Fibroblast of villous mesenchyme (primary cell): Measurements from ENCODE around the gene ANKRD61. TPM values are rescaled to one million over a fixed set of nuclear protein-coding genes. Genes with fewer than 3 reads are reported as not detected.
"Not testable (repeated sequence)": the region's sequence is repeated elsewhere in the genome, so short reads cannot be mapped to it uniquely, and the experiment has no call there.

Experiments
- DNase-seq: peaks from one replicate; pipeline ENCODE4 v3.0.0-alpha.2; 2010; ENCODE audit warnings: low read depth
- H3K4me3 ChIP-seq: 2 replicates; pipeline ENCODE4 v1.5.1; 2011; ENCODE audit warnings: low read depth, mild to moderate bottlenecking, low read length
- total RNA-seq: library from RNA; depleted of rRNA; stranded (reverse); fragments of >200 nt; gene quantifications from 2 replicates; pipeline ENCODE4 v1.2.3, GENCODE V29; 2012
- TF ChIP-seq, protein P1 (sequence below): IDR thresholded peaks from 2 replicates; pipeline ENCODE4 v1.5.1; 2012; ENCODE audit warnings: low read depth, mild to moderate bottlenecking, low read length; ENCODE audit not compliant: insufficient read depth

The ANKRD61 gene
- total RNA-seq, 1 donor, result not detected

DNA sequence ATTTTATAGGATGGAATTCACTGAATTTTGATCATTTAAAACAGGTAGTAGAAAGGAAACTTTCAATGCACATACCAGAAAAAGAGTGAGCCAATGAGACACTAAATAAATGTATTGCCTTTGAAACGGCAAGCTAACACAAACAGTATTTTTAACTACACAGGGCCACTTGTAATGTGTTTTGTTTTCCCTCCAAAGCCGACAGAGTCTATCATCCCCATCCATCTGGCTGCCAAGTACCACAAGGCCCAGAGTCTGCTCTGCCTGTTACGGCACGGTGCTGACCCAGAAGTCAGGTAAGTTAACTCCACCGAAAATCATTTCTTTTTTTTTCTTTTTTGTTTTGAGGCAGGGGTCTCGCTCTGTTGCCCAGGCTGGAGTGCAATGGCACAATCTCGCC, 1.5 kb downstream of the ANKRD61 start:
- no peak for DNase-seq
- TF ChIP-seq, protein P1, sequence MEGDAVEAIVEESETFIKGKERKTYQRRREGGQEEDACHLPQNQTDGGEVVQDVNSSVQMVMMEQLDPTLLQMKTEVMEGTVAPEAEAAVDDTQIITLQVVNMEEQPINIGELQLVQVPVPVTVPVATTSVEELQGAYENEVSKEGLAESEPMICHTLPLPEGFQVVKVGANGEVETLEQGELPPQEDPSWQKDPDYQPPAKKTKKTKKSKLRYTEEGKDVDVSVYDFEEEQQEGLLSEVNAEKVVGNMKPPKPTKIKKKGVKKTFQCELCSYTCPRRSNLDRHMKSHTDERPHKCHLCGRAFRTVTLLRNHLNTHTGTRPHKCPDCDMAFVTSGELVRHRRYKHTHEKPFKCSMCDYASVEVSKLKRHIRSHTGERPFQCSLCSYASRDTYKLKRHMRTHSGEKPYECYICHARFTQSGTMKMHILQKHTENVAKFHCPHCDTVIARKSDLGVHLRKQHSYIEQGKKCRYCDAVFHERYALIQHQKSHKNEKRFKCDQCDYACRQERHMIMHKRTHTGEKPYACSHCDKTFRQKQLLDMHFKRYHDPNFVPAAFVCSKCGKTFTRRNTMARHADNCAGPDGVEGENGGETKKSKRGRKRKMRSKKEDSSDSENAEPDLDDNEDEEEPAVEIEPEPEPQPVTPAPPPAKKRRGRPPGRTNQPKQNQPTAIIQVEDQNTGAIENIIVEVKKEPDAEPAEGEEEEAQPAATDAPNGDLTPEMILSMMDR, result no peak
- no peak overlapping the region for H3K4me3 ChIP-seq

DNA sequence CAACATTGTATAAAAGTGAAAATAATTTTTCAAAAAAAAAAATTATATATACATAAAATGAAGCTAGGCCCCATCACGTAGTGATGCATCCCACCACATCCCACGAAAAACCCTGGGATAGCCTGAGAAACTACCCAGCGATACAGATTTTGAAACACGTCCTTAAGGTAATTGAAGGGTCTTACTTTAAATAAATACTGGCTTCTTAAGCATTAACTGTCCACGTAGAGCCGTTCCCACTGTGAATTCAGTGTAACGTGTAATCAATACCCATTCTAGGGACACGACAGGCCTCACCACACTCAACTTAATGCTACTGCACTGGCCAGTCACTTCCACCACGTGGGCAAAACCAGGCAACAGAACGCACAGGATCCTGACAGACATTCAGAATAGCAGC, 4.0 kb downstream of the ANKRD61 start:
- H3K4me3 ChIP-seq, result no peak overlapping the region
- no peak for DNase-seq
- TF ChIP-seq, protein P1, result no peak

- DNase-seq, result no peak
- TF ChIP-seq, protein P1, result no peak
- no peak overlapping the region for H3K4me3 ChIP-seq
These were observed 4.5 kb downstream of the ANKRD61 start for GRCh38 chr7:6035686-6036085.

DNA sequence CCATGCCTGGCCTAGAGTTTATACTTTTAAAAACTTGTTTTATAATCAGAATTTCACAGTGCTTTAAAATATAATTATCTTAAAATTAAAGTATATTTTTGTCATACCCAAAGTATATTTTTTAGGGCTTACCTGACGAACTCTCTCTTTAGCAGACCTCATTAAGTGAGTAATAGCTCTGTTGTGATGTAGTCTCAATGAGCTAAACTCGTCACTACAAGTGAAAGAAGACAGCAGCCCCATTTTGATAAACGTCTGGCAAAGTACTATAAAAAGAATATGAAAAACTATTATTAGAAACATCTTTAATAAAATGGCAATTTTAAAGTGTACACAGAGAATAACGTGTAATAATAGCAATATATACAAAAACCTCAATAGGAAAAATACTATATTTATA, 18.6 kb downstream of the ANKRD61 start:
- TF ChIP-seq, protein P1, result no peak
- no peak overlapping the region for H3K4me3 ChIP-seq
- DNase-seq, result no peak

GRCh38 chr7:6051185-6051584, 20.0 kb downstream of the ANKRD61 start:
- H3K4me3 ChIP-seq, DNase-seq: not testable (repeated sequence)

DNA sequence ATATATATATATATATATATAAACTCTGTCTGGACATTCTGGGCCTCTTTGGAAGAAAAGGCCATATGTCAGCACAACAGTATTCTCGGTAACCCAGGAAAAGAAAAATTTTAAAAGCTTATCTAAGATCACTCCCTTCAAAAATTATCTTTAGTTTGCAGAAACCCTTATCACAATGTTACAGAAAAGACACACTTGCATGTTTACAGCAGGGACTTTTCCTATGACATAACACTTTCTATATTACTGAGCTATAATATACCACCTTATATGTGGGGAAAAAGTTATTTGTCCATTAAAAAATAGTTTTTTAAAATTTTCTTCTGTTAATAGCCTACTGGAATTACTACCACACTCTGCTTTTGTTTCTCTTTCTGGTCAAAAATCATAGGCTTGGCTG, 25.4 kb downstream of the ANKRD61 start:
- peak; percentile 12 for DNase-seq
- H3K4me3 ChIP-seq, result peak overlapping the region; percentile 78
- TF ChIP-seq, protein P1, result no peak

DNA sequence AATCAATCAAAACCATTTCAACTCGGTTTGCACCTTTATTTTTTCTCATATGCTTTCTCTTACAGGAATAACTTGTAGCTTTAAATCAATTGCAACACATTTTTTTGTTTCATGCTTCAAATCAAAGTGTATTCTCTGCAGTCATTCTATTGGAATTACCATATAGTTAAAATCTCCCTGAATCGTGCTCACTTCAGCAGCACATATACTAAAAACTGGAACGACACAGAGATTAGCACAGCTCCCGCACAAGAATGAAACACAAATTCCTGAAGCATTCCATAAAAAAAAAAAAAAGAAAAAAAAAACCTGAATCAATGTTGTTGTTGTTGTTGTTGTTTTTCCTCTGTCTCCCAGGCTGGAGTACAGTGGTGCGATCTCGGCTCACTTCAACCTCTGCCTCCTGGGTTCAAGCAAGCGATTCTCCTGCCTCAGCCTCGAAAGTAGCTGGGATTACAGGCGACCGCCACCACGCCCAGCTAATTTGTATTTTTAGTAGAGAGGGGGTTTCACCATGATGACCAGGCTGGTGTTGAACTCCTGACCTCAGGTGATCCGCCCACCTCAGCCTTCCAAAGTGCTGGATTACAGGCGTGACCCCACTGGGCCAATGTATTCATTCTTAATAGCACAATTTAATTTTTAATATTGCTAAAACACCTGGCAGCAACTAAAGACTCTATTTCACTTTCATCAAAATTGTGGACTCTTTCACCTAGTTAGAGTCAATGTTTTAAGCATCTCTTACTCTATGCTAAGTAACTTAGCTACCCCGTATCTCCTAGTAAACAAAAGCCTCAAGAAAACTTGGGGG, 26.3 kb downstream of the ANKRD61 start:
- TF ChIP-seq, protein P1, result no peak
- peak; percentile 9 for DNase-seq
- peak overlapping the region; percentile 78 for H3K4me3 ChIP-seq

DNA sequence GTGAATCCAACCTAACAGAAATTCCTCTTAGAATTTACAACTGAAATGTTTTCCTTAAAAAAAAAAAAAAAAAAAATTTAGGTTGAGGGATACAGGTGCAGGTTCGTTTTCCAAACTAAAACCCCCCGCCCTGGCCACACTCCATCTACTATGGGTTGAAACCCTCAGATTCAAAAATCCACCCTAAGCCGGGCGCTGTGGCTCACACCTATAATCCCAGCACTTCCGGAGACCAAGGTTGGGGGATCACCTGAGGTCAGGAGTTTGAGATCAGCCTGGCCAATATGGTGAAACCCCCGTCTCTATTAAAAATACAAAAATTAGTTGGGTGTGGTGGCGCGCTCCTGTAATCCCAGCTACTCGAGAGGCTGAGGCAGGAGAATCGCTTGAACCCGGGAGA, 28.8 kb downstream of the ANKRD61 start:
- H3K4me3 ChIP-seq, DNase-seq: not testable (repeated sequence)
